Activated CD8-positive, alpha-beta memory T cell treated with anti-CD3 and anti-CD28 coated beads, Interleukin-2, amount 10 ng/mL, durations not matched to agents 7 days and 5 days (primary cell): ENCODE measurements around the gene CD300LF. TPM values are rescaled to one million over a fixed set of nuclear protein-coding genes. Genes with fewer than 3 reads are reported as not detected.

Source experiments
- ATAC-seq: fragments of 150-1000 bp; cut with Tn5 transposase; one replicate; pipeline ENCODE4 v1.10.0; 2021; ENCODE audit warnings: moderate library complexity
- CTCF ChIA-PET: fragments of 350-600 bp; sonication (Branson Sonifier 250); formaldehyde crosslinking; loops from one replicate; lab custom pipeline; 2021; ENCODE audit warnings: antibody characterized with exemption; lab: Charles Lee
- DNase-seq: peaks from one replicate; pipeline ENCODE4 v3.0.0-alpha.2; 2020
- H3K27ac Mint-ChIP-seq: one replicate; pipeline ENCODE4 v1.8.0; 2021; ENCODE audit warnings: mild to moderate bottlenecking, mixed read lengths
- H3K27me3 Mint-ChIP-seq: one replicate; pipeline ENCODE4 v1.8.0; 2021; ENCODE audit warnings: mixed read lengths
- H3K36me3 Mint-ChIP-seq: one replicate; pipeline ENCODE4 v1.8.0; 2021; ENCODE audit warnings: mild to moderate bottlenecking, mixed read lengths
- H3K4me1 Mint-ChIP-seq: one replicate; pipeline ENCODE4 v1.8.0; 2021; ENCODE audit warnings: mixed read lengths
- H3K4me3 Mint-ChIP-seq: one replicate; pipeline ENCODE4 v1.8.0; 2021; ENCODE audit warnings: mild to moderate bottlenecking, moderate library complexity, mixed read lengths
- H3K9me3 Mint-ChIP-seq: one replicate; pipeline ENCODE4 v1.8.0; 2022; ENCODE audit warnings: low read depth, mixed read lengths
- total RNA-seq, 2 experiments: library from RNA; stranded (reverse); gene quantifications; one replicate each; pipeline ENCODE4 v1.2.3, GENCODE V29; 2021

CD300LF gene
- total RNA-seq, 2 experiments from 2014 or later: not detected

DNA sequence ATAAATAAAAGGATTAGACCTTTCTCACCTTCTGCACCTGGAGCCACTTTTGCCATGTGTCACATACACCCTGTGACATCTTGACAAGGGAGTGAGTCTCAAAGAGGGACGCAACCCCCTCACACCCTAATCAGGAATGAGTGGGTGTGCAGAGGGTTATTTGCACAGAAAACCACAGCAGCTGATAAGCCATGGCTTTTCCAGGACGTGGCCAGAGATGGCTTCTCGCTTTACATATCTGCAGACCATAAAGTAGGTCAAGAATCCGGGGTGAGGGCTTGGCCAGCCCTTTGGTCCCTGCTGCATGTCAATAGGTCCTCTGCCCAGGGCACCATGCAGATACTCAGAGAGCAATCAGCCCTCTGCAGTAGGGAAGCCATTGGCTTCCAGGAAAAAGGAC lies 2.4 kb upstream of the CD300LF start:
- H3K27me3 Mint-ChIP-seq: peaks cover 48% of the 10 kb centered on the region

DNA sequence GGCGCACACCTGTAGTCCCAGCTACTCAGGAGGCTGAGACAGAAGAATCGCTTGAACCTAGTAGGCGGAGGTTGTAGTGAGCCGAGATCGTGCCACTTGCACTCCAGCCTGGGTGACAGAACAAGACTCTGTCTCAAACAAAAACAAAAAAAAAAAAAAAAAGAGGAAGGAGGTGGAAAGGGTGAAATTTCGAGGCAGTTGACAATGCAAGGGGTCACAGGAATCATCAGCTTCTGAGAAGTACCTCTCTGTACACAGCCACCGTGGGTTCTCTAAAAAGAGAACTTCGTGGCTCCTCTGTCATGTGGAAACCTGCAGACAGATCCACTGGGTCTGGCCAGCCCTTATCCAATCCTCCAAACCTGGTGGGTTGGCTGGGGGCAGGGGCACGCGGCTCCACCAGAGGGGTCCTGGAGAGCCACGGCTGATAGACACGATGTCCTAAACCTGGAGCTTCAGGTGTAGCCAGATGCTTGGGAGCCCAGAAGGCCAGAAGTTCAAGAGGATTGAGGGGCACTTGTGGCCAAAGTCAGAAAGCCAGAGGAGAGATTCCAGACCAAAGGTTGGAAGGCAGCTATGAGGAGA lies 540 bp upstream of the CD300LF start:
- CTCF ChIA-PET: interaction anchor here (0.6 to 1.1 kb wide), 2 partner anchors 12 to 56 kb away, joined by 3 to 5 read pairs; no protein-coding TSS in a partner anchor
- H3K4me3 Mint-ChIP-seq: no peak overlapping the region

More for the DNA sequence above, 2.4 kb upstream of the CD300LF start:
- Mint-ChIP-seq H3K4me1 (peaks cover 6% of the 10 kb centered on the region), H3K9me3 (no peaks in the 10 kb centered on the region), H3K4me3 (no peak overlapping the region), H3K27ac (no peak overlapping the region), H3K36me3 (no peaks in the 10 kb centered on the region)
- DNase-seq (no peak), ATAC-seq (no peak)
- CTCF ChIA-PET: interaction anchor here (0.6 kb wide), 1 partner anchor 103 kb away, joined by 3 read pairs; no protein-coding TSS in a partner anchor

DNA sequence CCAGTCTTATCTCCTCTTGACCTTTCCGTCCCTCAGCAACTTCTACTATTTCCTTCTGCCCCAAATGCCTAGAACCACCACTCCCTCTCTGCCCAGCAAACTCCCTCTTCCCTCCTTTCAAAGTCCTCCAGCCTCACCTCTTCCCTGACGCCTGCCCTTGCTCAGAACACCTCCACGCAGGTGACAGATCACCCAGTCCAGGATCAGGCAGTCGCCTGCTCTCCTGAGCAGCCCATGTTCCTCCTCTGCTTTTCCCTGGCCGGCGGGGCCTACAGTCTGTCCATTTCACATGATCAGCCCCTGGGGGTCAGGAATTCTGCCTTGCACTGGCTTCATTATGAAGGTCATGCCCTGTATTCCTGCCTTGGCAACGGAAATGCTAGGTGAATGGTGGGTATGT lies 422 bp downstream of the CD300LF start:
- H3K4me3 Mint-ChIP-seq: no peak overlapping the region
- H3K27ac Mint-ChIP-seq: no peak overlapping the region
- ATAC-seq (no peak), DNase-seq (no peak)
- H3K27me3 Mint-ChIP-seq: peaks cover 35% of the 10 kb centered on the region
- H3K4me1 Mint-ChIP-seq: peaks cover 6% of the 10 kb centered on the region
- no peaks in the 10 kb centered on the region for H3K9me3 Mint-ChIP-seq
- H3K36me3 Mint-ChIP-seq: no peaks in the 10 kb centered on the region
- CTCF ChIA-PET: no interaction called here

More for the DNA sequence above, 540 bp upstream of the CD300LF start:
- Mint-ChIP-seq H3K27ac (no peak overlapping the region), H3K27me3 (peaks cover 38% of the 10 kb centered on the region), H3K36me3 (no peaks in the 10 kb centered on the region), H3K9me3 (no peaks in the 10 kb centered on the region), H3K4me1 (peaks cover 6% of the 10 kb centered on the region)
- DNase-seq (no peak), ATAC-seq (no peak)

DNA sequence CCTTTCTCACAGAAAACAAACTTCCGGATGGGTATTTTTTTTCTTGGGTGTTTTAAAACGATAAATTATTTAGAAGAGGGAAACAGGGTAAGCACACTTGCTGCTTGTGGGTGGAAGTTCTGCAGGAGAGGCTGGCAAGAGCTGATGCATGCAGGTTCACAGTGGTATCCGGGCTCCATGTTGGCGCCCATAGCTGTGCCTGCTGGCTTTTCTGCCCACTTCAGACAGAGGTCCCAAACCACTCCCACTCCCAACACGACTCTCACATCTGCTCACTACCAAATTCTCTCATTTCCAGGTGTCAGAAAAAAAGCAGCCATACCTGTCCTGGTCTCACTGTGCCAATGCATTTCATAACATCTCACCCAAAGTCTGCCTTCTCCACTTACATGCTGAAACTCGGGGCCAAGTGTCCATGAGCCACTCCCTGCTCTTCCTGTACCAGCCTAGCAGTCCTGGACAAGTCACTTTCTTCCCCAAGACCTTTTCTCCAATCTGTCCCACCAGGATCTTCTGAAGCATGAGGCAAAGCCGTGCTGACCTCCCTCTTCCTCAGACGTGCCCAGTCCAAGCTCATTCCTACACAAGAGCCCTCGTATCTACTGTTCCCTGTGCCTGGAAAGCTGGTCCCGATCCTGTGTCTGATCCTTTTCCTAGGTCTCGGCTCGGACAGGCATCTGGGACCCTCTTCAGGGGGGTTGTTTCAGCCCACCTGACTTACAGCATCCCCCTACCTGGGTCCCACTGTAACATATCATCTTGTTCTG lies 1.5 kb downstream of the CD300LF start:
- CTCF ChIA-PET: interaction anchor here (1.0 kb wide), 1 partner anchor 40 kb away, joined by 3 read pairs; no protein-coding TSS in a partner anchor
- Mint-ChIP-seq H3K4me1 (peaks cover 6% of the 10 kb centered on the region), H3K9me3 (no peaks in the 10 kb centered on the region), H3K4me3 (no peak overlapping the region), H3K36me3 (no peaks in the 10 kb centered on the region), H3K27ac (no peak overlapping the region), H3K27me3 (peaks cover 40% of the 10 kb centered on the region)
- DNase-seq (no peak), ATAC-seq (no peak)

GRCh38 chr17:74704544-74704943 lies 8.2 kb downstream of the CD300LF start:
- no peaks in the 10 kb centered on the region for H3K36me3 Mint-ChIP-seq
- H3K27ac Mint-ChIP-seq: no peak overlapping the region
- H3K27me3 Mint-ChIP-seq: peaks cover 44% of the 10 kb centered on the region
- H3K4me3 Mint-ChIP-seq: no peak overlapping the region
- no peaks in the 10 kb centered on the region for H3K9me3 Mint-ChIP-seq
- DNase-seq (no peak), ATAC-seq (no peak)
- CTCF ChIA-PET: interaction anchor here (0.8 kb wide), 1 partner anchor 47 kb away, joined by 3 read pairs; no protein-coding TSS in a partner anchor
- H3K4me1 Mint-ChIP-seq: no peaks in the 10 kb centered on the region

DNA sequence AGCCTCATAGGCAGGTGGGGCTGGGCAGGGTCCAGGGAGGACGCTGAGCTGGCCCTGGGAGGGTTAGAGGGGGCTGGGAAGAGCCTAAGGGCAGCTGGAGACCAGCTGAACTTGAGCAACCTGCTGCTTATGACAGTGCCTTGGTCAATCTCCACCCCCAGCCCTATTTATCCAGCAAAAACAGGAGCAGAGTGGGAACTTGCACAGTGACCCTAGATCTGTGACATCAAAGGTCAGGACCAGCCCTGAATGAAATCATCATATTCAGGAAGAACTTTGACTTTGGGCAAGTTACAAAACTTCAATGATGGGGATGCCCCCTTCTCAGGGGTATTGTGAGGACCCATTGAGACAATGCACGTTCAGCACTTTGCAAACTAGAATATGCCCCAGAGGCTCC lies 9.4 kb downstream of the CD300LF start:
- peaks cover 46% of the 10 kb centered on the region for H3K27me3 Mint-ChIP-seq
- no peak for DNase-seq
- H3K9me3 Mint-ChIP-seq: no peaks in the 10 kb centered on the region
- no peaks in the 10 kb centered on the region for H3K36me3 Mint-ChIP-seq
- no peak for ATAC-seq
- H3K4me1 Mint-ChIP-seq: no peaks in the 10 kb centered on the region
- H3K4me3 Mint-ChIP-seq: no peak overlapping the region
- CTCF ChIA-PET: no interaction called here
- H3K27ac Mint-ChIP-seq: no peak overlapping the region

DNA sequence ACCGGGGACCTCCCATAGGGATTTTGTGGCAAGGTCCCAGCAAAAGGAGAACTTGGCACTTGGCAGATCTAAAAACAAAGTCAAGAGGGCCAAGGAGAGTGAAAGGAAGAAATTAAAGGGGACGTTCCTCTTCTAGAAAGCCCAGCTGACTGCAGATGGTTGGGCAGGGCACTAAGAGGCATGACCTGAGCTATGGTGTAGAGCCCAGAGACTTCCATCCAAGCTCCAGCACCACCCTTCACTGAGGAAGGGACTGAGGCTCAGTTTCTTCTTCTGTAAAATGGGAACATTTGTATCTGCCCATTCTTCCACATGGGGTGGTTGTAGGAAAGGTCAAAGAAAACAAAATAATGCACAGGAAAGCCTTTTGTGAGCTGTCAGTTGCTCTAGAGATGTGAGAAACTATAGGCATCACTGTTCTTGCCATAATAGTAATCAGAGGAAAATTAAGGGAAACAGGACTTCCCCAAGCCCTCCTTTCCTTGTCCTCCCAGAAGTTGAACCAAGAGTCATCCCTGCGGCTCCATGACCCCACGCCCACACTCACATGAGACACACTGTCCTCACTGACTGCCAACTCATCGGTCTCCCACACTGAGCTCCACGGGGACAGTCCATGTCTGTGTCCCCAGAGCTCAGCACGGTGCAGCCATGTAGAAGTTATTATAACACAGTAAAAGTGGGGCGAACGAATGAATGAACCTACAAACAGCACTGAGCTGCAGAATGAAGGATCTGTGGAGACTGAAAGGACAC lies 10.4 kb downstream of the CD300LF start:
- Mint-ChIP-seq H3K9me3 (no peaks in the 10 kb centered on the region), H3K4me3 (no peak overlapping the region), H3K27me3 (peaks cover 45% of the 10 kb centered on the region), H3K36me3 (no peaks in the 10 kb centered on the region), H3K4me1 (no peaks in the 10 kb centered on the region), H3K27ac (no peak overlapping the region)
- CTCF ChIA-PET: interaction anchor here (1.0 kb wide), 1 partner anchor 30 kb away, joined by 3 read pairs; no protein-coding TSS in a partner anchor
- DNase-seq (no peak), ATAC-seq (no peak)

DNA sequence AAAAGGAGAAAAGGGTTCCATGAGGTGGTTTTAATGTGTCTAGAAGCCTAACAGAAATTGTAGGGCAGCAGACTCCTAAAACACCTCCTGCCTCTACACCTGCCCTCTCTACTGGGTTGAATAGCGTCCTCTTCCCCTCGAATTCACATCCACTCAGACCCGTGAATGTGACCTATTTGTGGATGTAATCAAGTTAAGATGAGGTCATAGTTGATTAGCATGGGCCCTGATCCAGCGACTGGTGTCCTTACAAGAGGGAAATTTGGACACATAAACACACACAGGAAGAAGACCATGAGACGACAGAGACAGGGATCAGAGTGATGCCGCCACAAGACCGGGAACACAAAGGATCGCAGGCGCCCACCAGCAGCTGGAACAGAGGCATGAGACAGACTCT lies 13.5 kb downstream of the CD300LF start:
- DNase-seq (no peak), ATAC-seq (no peak)
- no peak overlapping the region for H3K27ac Mint-ChIP-seq
- CTCF ChIA-PET: no interaction called here
- H3K4me1 Mint-ChIP-seq: no peaks in the 10 kb centered on the region
- H3K4me3 Mint-ChIP-seq: no peak overlapping the region
- H3K27me3 Mint-ChIP-seq: peaks cover 25% of the 10 kb centered on the region
- no peaks in the 10 kb centered on the region for H3K36me3 Mint-ChIP-seq
- no peaks in the 10 kb centered on the region for H3K9me3 Mint-ChIP-seq

DNA sequence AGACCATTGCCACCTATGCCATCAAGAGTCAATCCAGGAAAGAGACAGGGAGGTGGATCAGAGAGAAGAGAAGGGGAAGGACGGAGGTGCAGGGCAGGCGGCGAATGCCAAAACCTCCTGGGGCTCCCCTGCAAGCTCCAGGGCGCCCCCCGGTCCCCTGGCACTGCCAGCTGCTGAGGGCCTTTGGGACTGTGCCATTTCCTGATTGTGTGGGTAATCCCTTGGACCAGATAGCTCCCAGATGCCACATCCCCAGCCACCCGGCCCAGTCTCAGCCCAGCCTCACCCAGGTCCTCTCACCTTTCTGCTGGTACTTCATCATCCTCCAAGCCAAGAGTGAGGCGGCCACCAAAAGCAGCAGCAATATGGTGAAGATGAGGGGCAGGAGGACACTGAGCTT lies 14.7 kb downstream of the CD300LF start:
- Mint-ChIP-seq H3K27me3 (peaks cover 29% of the 10 kb centered on the region), H3K9me3 (no peaks in the 10 kb centered on the region), H3K4me3 (no peak overlapping the region), H3K4me1 (no peaks in the 10 kb centered on the region), H3K27ac (no peak overlapping the region), H3K36me3 (no peaks in the 10 kb centered on the region)
- CTCF ChIA-PET: no interaction called here
- DNase-seq (no peak), ATAC-seq (no peak)

DNA sequence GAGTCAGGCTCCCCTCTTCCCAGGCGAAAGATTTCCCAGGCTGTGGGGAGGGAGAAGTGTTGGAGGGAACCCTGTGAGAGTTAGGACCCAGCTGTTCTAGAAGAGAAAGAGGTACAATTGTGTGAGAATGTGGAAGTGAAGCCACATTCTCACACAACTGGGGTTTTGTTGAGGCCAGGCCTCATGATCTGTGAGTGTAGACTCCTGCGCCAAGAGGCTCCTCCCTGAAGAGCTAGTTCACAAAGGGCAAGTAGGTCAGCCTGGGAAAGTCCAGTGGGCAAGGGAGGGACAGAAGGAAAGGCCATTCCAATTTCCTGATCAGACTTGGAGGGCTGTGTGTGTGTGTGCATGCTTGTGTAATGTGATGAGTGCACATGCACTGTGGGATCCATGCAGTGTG lies 15.2 kb downstream of the CD300LF start:
- Mint-ChIP-seq H3K4me1 (no peaks in the 10 kb centered on the region), H3K27me3 (peaks cover 29% of the 10 kb centered on the region), H3K27ac (no peak overlapping the region), H3K36me3 (no peaks in the 10 kb centered on the region), H3K4me3 (no peak overlapping the region), H3K9me3 (no peaks in the 10 kb centered on the region)
- CTCF ChIA-PET: no interaction called here
- no peak for ATAC-seq
- no peak for DNase-seq

GRCh38 chr17:74695629-74696028 lies 17.1 kb downstream of the CD300LF start:
- H3K27ac Mint-ChIP-seq: no peak overlapping the region
- ATAC-seq (no peak), DNase-seq (no peak)
- peaks cover 2% of the 10 kb centered on the region for H3K4me1 Mint-ChIP-seq
- CTCF ChIA-PET: no interaction called here
- H3K27me3 Mint-ChIP-seq: peaks cover 24% of the 10 kb centered on the region
- no peaks in the 10 kb centered on the region for H3K9me3 Mint-ChIP-seq
- no peak overlapping the region for H3K4me3 Mint-ChIP-seq
- no peaks in the 10 kb centered on the region for H3K36me3 Mint-ChIP-seq

- Mint-ChIP-seq H3K9me3 (no peaks in the 10 kb centered on the region), H3K4me3 (no peak overlapping the region), H3K4me1 (peaks cover 15% of the 10 kb centered on the region), H3K36me3 (peaks cover 2% of the 10 kb centered on the region), H3K27ac (no peak overlapping the region), H3K27me3 (peaks cover 20% of the 10 kb centered on the region)
- no peak for DNase-seq
- ATAC-seq: no peak
- CTCF ChIA-PET: no interaction called here
These were observed 18.6 kb downstream of the CD300LF start for GRCh38 chr17:74694081-74694480.

DNA sequence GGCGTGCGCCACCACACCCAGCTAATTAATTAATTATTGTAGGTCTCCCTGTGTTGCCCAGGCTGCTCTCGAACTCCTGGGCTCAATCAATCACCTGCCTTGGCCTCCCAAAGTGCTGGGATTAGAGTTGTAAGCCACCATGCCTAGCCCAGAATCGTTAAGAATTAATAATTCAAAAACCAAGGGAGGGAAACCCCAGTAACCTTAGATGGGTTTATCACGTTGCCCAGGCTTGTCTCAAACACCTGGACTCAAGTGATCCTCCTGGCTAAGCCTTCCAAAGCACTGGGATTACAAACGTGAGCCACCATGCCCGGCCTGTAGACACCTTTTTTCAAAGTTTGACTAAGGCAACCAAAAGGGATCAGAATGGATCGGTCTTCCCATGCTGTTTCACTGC lies 21.6 kb downstream of the CD300LF start:
- CTCF ChIA-PET: interaction anchor here (0.7 to 3.3 kb wide), 4 partner anchors 45 to 341 kb away, joined by 3 to 16 read pairs (median 4); partner anchors contain the start of gene RAB37
- no peak overlapping the region for H3K27ac Mint-ChIP-seq

More for the DNA sequence above, 21.6 kb downstream of the CD300LF start:
- Mint-ChIP-seq H3K36me3 (peaks cover 2% of the 10 kb centered on the region), H3K9me3 (no peaks in the 10 kb centered on the region), H3K27me3 (peaks cover 18% of the 10 kb centered on the region), H3K4me1 (peaks cover 26% of the 10 kb centered on the region), H3K4me3 (no peak overlapping the region)
- ATAC-seq (no peak), DNase-seq (no peak)
